ENCODE data around the gene GTPBP3. TPM values are rescaled to one million over a fixed set of nuclear protein-coding genes. Genes with fewer than 3 reads are reported as not detected.

GTPBP3 gene
- total and polyA plus RNA-seq, 8 donors, result 11.2 to 93.9 (median 20.3) TPM

GRCh38 chr19:17304386-17305215, 32.8 kb upstream of the GTPBP3 start:
- intact Hi-C loops (cut with DNase I; ENCODE audit: low total_unique reads), result no loop called here
- WGBS, 5 donors, result 60 to 66% (median 61%) methylated on average over 12 of the region's 12 CpGs
- H3K27me3 ChIP-seq, result no peaks in the 10 kb centered on the region
- H3K36me3 ChIP-seq, result peaks cover 0 to 17% (median 11%) of the 10 kb centered on the region in 4 donors
- H3K27ac ChIP-seq, result peak overlapping the region in 4 of 5 donors; percentile 89 to 92 (median 91)
- H3K9me3 ChIP-seq, result no peaks in the 10 kb centered on the region
- TF ChIP-seq POLR2A (IDR thresholded peaks at IDR 0.05) (no peak), EP300 (IDR thresholded peaks at IDR 0.05) (no peak)
- H3K4me1 ChIP-seq, result peaks cover 26 to 78% (median 62%) of the 10 kb centered on the region in 4 donors
- peak overlapping the region in 1 of 4 donors; percentile 65 for H3K4me3 ChIP-seq
- peak in 1 of 2 donors; percentile 53 for DNase-seq

GRCh38 chr19:17305216-17305516, 32.2 kb upstream of the GTPBP3 start:
- WGBS, 5 donors, result 0 to 40% (median 1%) methylated on average over 1 to 7 of the region's 7 CpGs
- peak overlapping the region; percentile 70 to 92 (median 90) for H3K27ac ChIP-seq
- H3K27me3 ChIP-seq, result no peaks in the 10 kb centered on the region
- H3K36me3 ChIP-seq, result peaks cover 0 to 14% (median 9%) of the 10 kb centered on the region in 4 donors
- no peaks in the 10 kb centered on the region for H3K9me3 ChIP-seq
- H3K4me1 ChIP-seq, result peaks cover 30 to 79% (median 67%) of the 10 kb centered on the region in 4 donors
- no peak for DNase-seq
- intact Hi-C loops (cut with DNase I; ENCODE audit: low total_unique reads), result no loop called here
- TF ChIP-seq CTCF (IDR thresholded peaks at IDR 0.05) (no peak), POLR2AphosphoS5 (IDR thresholded peaks at IDR 0.05) (no peak), EP300 (IDR thresholded peaks at IDR 0.05) (peak; percentile 36)
- peak overlapping the region; percentile 65 to 85 (median 78) for H3K4me3 ChIP-seq

- peaks cover 0 to 8% (median 4%) of the 10 kb centered on the region in 4 donors for H3K36me3 ChIP-seq
- 0 to 1% (median 0%) methylated on average over 23 to 55 of the region's 55 CpGs for WGBS, 5 donors
- no peaks in the 10 kb centered on the region for H3K27me3 ChIP-seq
- peaks cover 35 to 83% (median 71%) of the 10 kb centered on the region in 4 donors for H3K4me1 ChIP-seq
- intact Hi-C loops (cut with DNase I; ENCODE audit: low total_unique reads), result no loop called here
- H3K9me3 ChIP-seq, result no peaks in the 10 kb centered on the region
- DNase-seq, result peak; percentile 99
- TF ChIP-seq POLR2AphosphoS5 (IDR thresholded peaks at IDR 0.05) (peak in 2 of 3 donors; percentile 96 to 98), EP300 (IDR thresholded peaks at IDR 0.05) (no peak), POLR2A (IDR thresholded peaks at IDR 0.05) (no peak), CTCF (IDR thresholded peaks at IDR 0.05) (peak in 5 of 7 experiments; percentile 66 to 88 (median 83))
- peak within 1 kb of the TSS; percentile 65 to 85 (median 78) for H3K4me3 ChIP-seq
- peak within 1 kb of the TSS; percentile 89 to 92 (median 92) for H3K27ac ChIP-seq
Observed at GRCh38 chr19:17305517-17306284, 31.7 kb upstream of the GTPBP3 start, which contains the start of gene MRPL34. Gene MRPL34 (plus strand): TSS chr19:17305872. CDS start chr19:17305893, 21 bp downstream.

GRCh38 chr19:17306285-17306714, 31.1 kb upstream of the GTPBP3 start:
- no peak for DNase-seq
- peak overlapping the region; percentile 89 to 92 (median 92) for H3K27ac ChIP-seq
- H3K36me3 ChIP-seq, result peaks cover 0 to 2% (median 1%) of the 10 kb centered on the region in 4 donors
- 5 to 15% (median 7%) methylated on average over 10 to 28 of the region's 28 CpGs for WGBS, 5 donors
- no peaks in the 10 kb centered on the region for H3K27me3 ChIP-seq
- H3K4me1 ChIP-seq, result peaks cover 40 to 83% (median 74%) of the 10 kb centered on the region in 4 donors
- TF ChIP-seq POLR2A (IDR thresholded peaks at IDR 0.05) (no peak), POLR2AphosphoS5 (IDR thresholded peaks at IDR 0.05) (no peak), EP300 (IDR thresholded peaks at IDR 0.05) (no peak), CTCF (IDR thresholded peaks at IDR 0.05) (no peak)
- intact Hi-C loops (cut with DNase I; ENCODE audit: low total_unique reads), result no loop called here
- no peaks in the 10 kb centered on the region for H3K9me3 ChIP-seq
- H3K4me3 ChIP-seq, result peak overlapping the region; percentile 65 to 85 (median 78)
